Panc1 (cell line): ENCODE results near the gene NAV1. TPM values are rescaled to one million over a fixed set of nuclear protein-coding genes. Genes with fewer than 3 reads are reported as not detected.

ENCODE experiments used
- ATAC-seq: fragments of 200-7000 bp; cut with Tn5 transposase; 2 replicates; pipeline ENCODE4 v1.9.1; 2020; ENCODE audit warnings: mild to moderate bottlenecking, moderate library complexity
- BruUV-seq: library from RNA; stranded (reverse); fragments of 400-500 nt; replicated peaks from 2 replicates; lab custom pipeline; 2021; lab: Mats Ljungman, UMichigan
- CTCF ChIA-PET: fragments of 300-600 bp; sonication (Branson Sonifier 250); formaldehyde crosslinking; loops from one replicate; lab custom pipeline; 2022; ENCODE audit warnings: antibody characterized with exemption; lab: Charles Lee
- POLR2A ChIA-PET: fragments of 300-600 bp; sonication (Branson Sonifier 250); formaldehyde crosslinking; loops from one replicate; lab custom pipeline; 2022; ENCODE audit warnings: antibody characterized with exemption; lab: Charles Lee
- DNase-seq: peaks from one replicate; pipeline ENCODE4 v3.0.0-alpha.2; 2010; ENCODE audit warnings: low read depth, low spot score
- H3K27ac ChIP-seq: 2 replicates; pipeline ENCODE4 v1.5.1; 2011; ENCODE audit warnings: mild to moderate bottlenecking, low read length, inconsistent platforms
- H3K27me3 ChIP-seq: fragments of 200-500 bp; sonication (Bioruptor generic); 2 replicates; pipeline ENCODE4 v1.6.0; 2014; ENCODE audit warnings: low read length, inconsistent platforms; ENCODE audit not compliant: control insufficient read depth, insufficient read depth
- H3K36me3 ChIP-seq: fragments of 200-500 bp; sonication (Bioruptor generic); 2 replicates; pipeline ENCODE4 v1.5.1; 2014; ENCODE audit warnings: inconsistent platforms, mild to moderate bottlenecking, low read length, moderate library complexity; ENCODE audit not compliant: control insufficient read depth, insufficient read depth
- H3K4me1 ChIP-seq: 2 replicates; pipeline ENCODE4 v1.5.1; 2011; ENCODE audit warnings: inconsistent platforms, mild to moderate bottlenecking, low read length, moderate library complexity; ENCODE audit not compliant: control insufficient read depth, insufficient read depth
- H3K4me3 ChIP-seq, 2 experiments: 2 replicates each; pipeline ENCODE4 v1.5.1; 2011 to 2012; ENCODE audit warnings: low read depth in 2 of 2, low read length in 2 of 2, mild to moderate bottlenecking in 2 of 2, inconsistent platforms in 1 of 2, moderate library complexity in 1 of 2
- H3K9me3 ChIP-seq: fragments of 200-500 bp; sonication (Bioruptor generic); 2 replicates; pipeline ENCODE4 v1.5.1; 2014; ENCODE audit warnings: low read depth, mild to moderate bottlenecking, inconsistent platforms, low read length, moderate library complexity; ENCODE audit not compliant: control insufficient read depth, insufficient read depth
- CTCF ChIP-seq: fragments of 450-650 bp; IDR thresholded peaks from 2 replicates; pipeline ENCODE4 v1.5.1; 2017; ENCODE audit warnings: mild to moderate bottlenecking
- POLR2AphosphoS5 ChIP-seq: IDR thresholded peaks from 2 replicates; pipeline ENCODE4 v1.6.1; 2012; ENCODE audit warnings: mild to moderate bottlenecking, low read depth, low read length, moderate library complexity
- REST ChIP-seq, 2 experiments: IDR thresholded peaks; 2 replicates each; pipeline ENCODE4 v1.6.1; 2011 to 2012; ENCODE audit warnings: low read depth in 2 of 2, control low read depth in 1 of 2, low read length in 1 of 2, mild to moderate bottlenecking in 1 of 2, moderate library complexity in 1 of 2; ENCODE audit not compliant: insufficient read depth in 1 of 2
- SIN3A ChIP-seq: IDR thresholded peaks from 2 replicates; pipeline ENCODE4 v1.6.1; 2012; ENCODE audit warnings: low read depth, mild to moderate bottlenecking, low read length, moderate library complexity, borderline replicate concordance; ENCODE audit not compliant: insufficient read depth
- TCF7L2 ChIP-seq: IDR thresholded peaks from 2 replicates; pipeline ENCODE4 v1.6.1; 2011; ENCODE audit warnings: mild to moderate bottlenecking, low read depth, low read length, inconsistent platforms
- in situ Hi-C: cut with HindIII; loops from 2 replicates; pipeline ENCODE4 v1.10.0; 2016; ENCODE audit warnings: low sequenced_read_pairs, low pct_unique_long_range_greater_than_20kb
- intact Hi-C: fragments of 100-400 bp; cut with micrococcal nuclease; formaldehyde crosslinking; loops from one replicate; pipeline ENCODE4 v1.10.0; 2022; ENCODE audit not compliant: unreplicated experiment
- total RNA-seq: library from RNA; stranded (reverse); gene quantifications from one replicate; pipeline ENCODE4 v1.2.1, GENCODE V29; 2021; ENCODE audit not compliant: unreplicated experiment

Gene NAV1
- total RNA-seq, 1 experiment from 2014 or later: 29.0 TPM

GRCh38 chr1:201535046-201535918 is 3.6 kb upstream of the NAV1 start:
- Histone ChIP-seq H3K36me3 (no peaks in the 10 kb centered on the region), H3K27ac (no peak overlapping the region), H3K9me3 (no peaks in the 10 kb centered on the region), H3K4me3 (no peak overlapping the region), H3K27me3 (no peaks in the 10 kb centered on the region), H3K4me1 (peaks cover 18% of the 10 kb centered on the region)
- BruUV-seq: no TSS peak
- in situ Hi-C loops (no loop called here), intact Hi-C loops (no loop called here)
- ChIA-PET POLR2A (no interaction called here), CTCF (interaction anchor here (0.6 to 1.1 kb wide), 3 partner anchors 22 to 31 kb away, joined by 3 to 10 read pairs (median 6); no protein-coding TSS in a partner anchor)
- TF ChIP-seq SIN3A: no peak
- no peak for TF ChIP-seq CTCF
- no peak for TF ChIP-seq TCF7L2
- no peak for TF ChIP-seq REST (IDR thresholded peaks at IDR 0.05; ENCODE audit: insufficient read depth in 1 of 2, low read depth in 2 of 2, low read length in 1 of 2)
- TF ChIP-seq POLR2AphosphoS5: no peak
- ATAC-seq: no peak
- DNase-seq: no peak

GRCh38 chr1:201535919-201536245 is 3.0 kb upstream of the NAV1 start:
- no TSS peak for BruUV-seq
- DNase-seq (no peak), ATAC-seq (no peak)
- CTCF ChIA-PET: no interaction called here
- TF ChIP-seq TCF7L2: no peak
- no peak for TF ChIP-seq REST (IDR thresholded peaks at IDR 0.05; ENCODE audit: insufficient read depth in 1 of 2, low read depth in 2 of 2, low read length in 1 of 2)
- no peak for TF ChIP-seq CTCF
- no peak for TF ChIP-seq POLR2AphosphoS5
- TF ChIP-seq SIN3A: no peak
- intact Hi-C loops (no loop called here), in situ Hi-C loops (no loop called here)
- H3K9me3 ChIP-seq: no peaks in the 10 kb centered on the region
- no peaks in the 10 kb centered on the region for H3K27me3 ChIP-seq
- no peak overlapping the region for H3K4me3 ChIP-seq
- H3K4me1 ChIP-seq: peaks cover 23% of the 10 kb centered on the region
- H3K27ac ChIP-seq: peak overlapping the region; percentile 39; the same call in 1 of the 2 replicates
- H3K36me3 ChIP-seq: no peaks in the 10 kb centered on the region
- POLR2A ChIA-PET: no interaction called here
